Esophagus squamous epithelium (tissue), 4 donors: Measurements from ENCODE around the gene EHD2.

Experiments
- POLR2A ChIP-seq, 4 donors: fragments of 450-650 bp; IDR thresholded peaks; one replicate each; pipeline ENCODE4 v1.6.1; 2017; ENCODE audit warnings: antibody characterized with exemption in 4 of 4, mild to moderate bottlenecking in 4 of 4, moderate library complexity in 3 of 4
- TF ChIP-seq, protein P1 (sequence below), 6 experiments: fragments of 450-650 bp in 4 of 6; fragments of 200-600 bp in 2 of 6; sonication (generic) in 2 of 6; IDR thresholded peaks; one replicate each; pipeline ENCODE4 v1.5.1; 2016 to 2019; ENCODE audit warnings: antibody characterized with exemption in 6 of 6, mild to moderate bottlenecking in 4 of 6, moderate library complexity in 4 of 6

DNA sequence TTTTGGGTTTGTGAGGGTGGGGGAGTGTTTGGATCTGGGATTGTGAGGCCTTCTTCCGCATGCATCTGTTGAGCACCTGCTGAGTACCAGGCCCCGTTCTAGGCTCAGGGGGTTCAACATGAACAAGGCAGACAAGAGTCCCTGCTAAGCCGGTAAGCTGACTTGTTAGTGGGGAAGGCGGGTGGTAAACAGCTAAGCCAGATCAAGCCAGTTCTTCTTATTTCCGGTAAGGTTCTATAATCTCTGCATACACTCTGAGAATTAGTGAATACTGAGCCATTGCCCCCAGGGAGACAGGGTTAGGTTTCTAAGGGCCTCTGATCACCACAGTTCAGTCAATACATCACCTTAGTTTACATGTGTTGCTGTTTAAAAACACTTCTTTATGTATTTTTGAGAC, 9.9 kb upstream of the EHD2 start:
- TF ChIP-seq, protein P1, sequence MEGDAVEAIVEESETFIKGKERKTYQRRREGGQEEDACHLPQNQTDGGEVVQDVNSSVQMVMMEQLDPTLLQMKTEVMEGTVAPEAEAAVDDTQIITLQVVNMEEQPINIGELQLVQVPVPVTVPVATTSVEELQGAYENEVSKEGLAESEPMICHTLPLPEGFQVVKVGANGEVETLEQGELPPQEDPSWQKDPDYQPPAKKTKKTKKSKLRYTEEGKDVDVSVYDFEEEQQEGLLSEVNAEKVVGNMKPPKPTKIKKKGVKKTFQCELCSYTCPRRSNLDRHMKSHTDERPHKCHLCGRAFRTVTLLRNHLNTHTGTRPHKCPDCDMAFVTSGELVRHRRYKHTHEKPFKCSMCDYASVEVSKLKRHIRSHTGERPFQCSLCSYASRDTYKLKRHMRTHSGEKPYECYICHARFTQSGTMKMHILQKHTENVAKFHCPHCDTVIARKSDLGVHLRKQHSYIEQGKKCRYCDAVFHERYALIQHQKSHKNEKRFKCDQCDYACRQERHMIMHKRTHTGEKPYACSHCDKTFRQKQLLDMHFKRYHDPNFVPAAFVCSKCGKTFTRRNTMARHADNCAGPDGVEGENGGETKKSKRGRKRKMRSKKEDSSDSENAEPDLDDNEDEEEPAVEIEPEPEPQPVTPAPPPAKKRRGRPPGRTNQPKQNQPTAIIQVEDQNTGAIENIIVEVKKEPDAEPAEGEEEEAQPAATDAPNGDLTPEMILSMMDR (IDR thresholded peaks at IDR 0.05) = no peak
- TF ChIP-seq POLR2A (IDR thresholded peaks at IDR 0.05) = no peak
